Right lobe of liver (tissue), 4 donors: ENCODE measurements around the gene AMIGO1.

Experiments used
- POLR2A ChIP-seq: fragments of 450-650 bp; IDR thresholded peaks from one replicate; pipeline ENCODE4 v1.6.1; 2017; ENCODE audit warnings: antibody characterized with exemption, mild to moderate bottlenecking
- TF ChIP-seq, protein P1 (sequence below), 4 donors: fragments of 200-600 bp in 3 of 4; fragments of 450-650 bp in 1 of 4; IDR thresholded peaks; one replicate each; pipeline versions ENCODE4 v1.5.1 to v1.8.0; 2016 to 2022; ENCODE audit warnings: antibody characterized with exemption in 4 of 4, mild to moderate bottlenecking in 2 of 4
- donor health status: DM: no; HTN: no; CAD: no.
- donor health status: DM: no; HTN: no; CAD: no.
- donor health status: DM: no; HTN: yes; CAD: no.

DNA sequence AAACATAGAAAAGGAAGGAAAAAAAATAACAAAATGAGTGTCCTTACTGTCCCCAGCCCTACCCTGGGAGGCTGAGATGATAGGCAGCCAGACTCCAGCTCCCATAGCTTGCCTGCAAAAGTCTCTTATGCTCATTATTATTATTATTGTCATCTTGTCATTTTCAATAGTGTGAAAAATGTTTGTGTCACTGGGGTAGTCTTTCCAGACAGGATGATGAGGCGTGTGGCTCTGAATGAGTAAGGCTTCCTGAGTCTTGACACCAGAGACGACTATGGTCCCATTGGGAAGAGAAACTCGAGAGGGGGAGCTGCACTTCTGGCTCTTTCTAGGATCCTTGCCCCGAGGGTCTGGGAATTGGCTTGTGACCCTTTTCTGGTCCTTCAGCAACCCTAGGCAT lies 16.7 kb downstream of the AMIGO1 start:
- TF ChIP-seq, protein P1, sequence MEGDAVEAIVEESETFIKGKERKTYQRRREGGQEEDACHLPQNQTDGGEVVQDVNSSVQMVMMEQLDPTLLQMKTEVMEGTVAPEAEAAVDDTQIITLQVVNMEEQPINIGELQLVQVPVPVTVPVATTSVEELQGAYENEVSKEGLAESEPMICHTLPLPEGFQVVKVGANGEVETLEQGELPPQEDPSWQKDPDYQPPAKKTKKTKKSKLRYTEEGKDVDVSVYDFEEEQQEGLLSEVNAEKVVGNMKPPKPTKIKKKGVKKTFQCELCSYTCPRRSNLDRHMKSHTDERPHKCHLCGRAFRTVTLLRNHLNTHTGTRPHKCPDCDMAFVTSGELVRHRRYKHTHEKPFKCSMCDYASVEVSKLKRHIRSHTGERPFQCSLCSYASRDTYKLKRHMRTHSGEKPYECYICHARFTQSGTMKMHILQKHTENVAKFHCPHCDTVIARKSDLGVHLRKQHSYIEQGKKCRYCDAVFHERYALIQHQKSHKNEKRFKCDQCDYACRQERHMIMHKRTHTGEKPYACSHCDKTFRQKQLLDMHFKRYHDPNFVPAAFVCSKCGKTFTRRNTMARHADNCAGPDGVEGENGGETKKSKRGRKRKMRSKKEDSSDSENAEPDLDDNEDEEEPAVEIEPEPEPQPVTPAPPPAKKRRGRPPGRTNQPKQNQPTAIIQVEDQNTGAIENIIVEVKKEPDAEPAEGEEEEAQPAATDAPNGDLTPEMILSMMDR (IDR thresholded peaks at IDR 0.05) = no peak
- no peak for TF ChIP-seq POLR2A
